Natural killer cell treated with Interleukin-12 subunit alpha and Interleukin-12 subunit beta and Interleukin-15 and Interleukin-18, amount 100 ng/mL, for 72 hours (primary cell): ENCODE data around the gene CTXN1. TPM values are rescaled to one million over a fixed set of nuclear protein-coding genes. Genes with fewer than 3 reads are reported as not detected.
"Not testable (repeated sequence)": the region's sequence is repeated elsewhere in the genome, so short reads cannot be mapped to it uniquely, and the experiment has no call there.

ENCODE experiments used
- ATAC-seq, 2 donors: fragments of 150-1000 bp; cut with Tn5 transposase in 1 of 2; sonication (Bioruptor Pico), chemical (Tn5 transposase) in 1 of 2; 2 replicates each; pipeline ENCODE4 v1.10.0; 2021
- DNase-seq: peaks from one replicate; pipeline ENCODE4 v3.0.0; 2022; ENCODE audit warnings: low spot score
- H3K27ac Mint-ChIP-seq, 2 donors: 1 replicate in 1 of 2; 2 replicates in 1 of 2; pipeline ENCODE4 v1.8.0; 2022; ENCODE audit warnings: mixed read lengths in 2 of 2, mild to moderate bottlenecking in 1 of 2, moderate library complexity in 1 of 2
- H3K27me3 Mint-ChIP-seq, 2 donors: 1 replicate in 1 of 2; 2 replicates in 1 of 2; pipeline ENCODE4 v1.8.0; 2022; ENCODE audit warnings: mixed read lengths in 2 of 2
- H3K36me3 Mint-ChIP-seq: one replicate; pipeline ENCODE4 v1.8.0; 2022; ENCODE audit warnings: mixed read lengths
- H3K4me1 Mint-ChIP-seq, 2 donors: 1 replicate in 1 of 2; 2 replicates in 1 of 2; pipeline ENCODE4 v1.8.0; 2022; ENCODE audit warnings: low read depth in 2 of 2, mixed read lengths in 2 of 2, mild to moderate bottlenecking in 1 of 2
- H3K4me3 Mint-ChIP-seq: one replicate; pipeline ENCODE4 v1.8.0; 2022; ENCODE audit warnings: mixed read lengths
- H3K9me3 Mint-ChIP-seq: 2 replicates; pipeline ENCODE4 v1.8.0; 2022; ENCODE audit warnings: mixed read lengths
- total RNA-seq, 2 donors: library from RNA; stranded (reverse); gene quantifications; one replicate each; pipeline ENCODE4 v1.2.3, GENCODE V29; 2022

The CTXN1 gene
- total RNA-seq, 2 donors from 2014 or later = 0.33 TPM; not detected in 1

DNA sequence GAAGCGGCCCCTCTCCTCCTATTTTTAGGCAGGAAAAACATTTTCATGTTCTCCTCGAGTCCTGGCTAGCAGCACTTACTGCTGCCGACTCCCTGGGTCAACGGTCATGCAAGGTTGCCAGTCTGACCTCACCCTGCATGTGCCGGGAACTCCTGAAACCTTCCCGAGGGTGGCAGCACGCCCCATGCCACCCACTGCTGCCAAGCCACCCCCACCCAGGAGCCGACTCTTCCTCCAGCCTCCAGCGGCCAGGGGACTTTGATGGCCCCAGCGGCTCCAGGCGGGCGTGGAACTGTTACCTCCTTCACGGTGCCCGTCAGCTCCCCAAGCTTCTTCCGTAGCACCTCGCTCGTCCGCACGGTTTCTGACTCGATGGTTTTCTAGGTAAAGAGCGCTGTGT is 8.8 kb upstream of the CTXN1 start:
- no peak overlapping the region for H3K27ac Mint-ChIP-seq
- H3K36me3 Mint-ChIP-seq = peaks cover 6% of the 10 kb centered on the region
- no peaks in the 10 kb centered on the region for H3K27me3 Mint-ChIP-seq
- ATAC-seq = no peak
- DNase-seq = no peak
- no peaks in the 10 kb centered on the region for H3K4me1 Mint-ChIP-seq
- H3K4me3 Mint-ChIP-seq = no peak overlapping the region
- H3K9me3 Mint-ChIP-seq = no peaks in the 10 kb centered on the region

DNA sequence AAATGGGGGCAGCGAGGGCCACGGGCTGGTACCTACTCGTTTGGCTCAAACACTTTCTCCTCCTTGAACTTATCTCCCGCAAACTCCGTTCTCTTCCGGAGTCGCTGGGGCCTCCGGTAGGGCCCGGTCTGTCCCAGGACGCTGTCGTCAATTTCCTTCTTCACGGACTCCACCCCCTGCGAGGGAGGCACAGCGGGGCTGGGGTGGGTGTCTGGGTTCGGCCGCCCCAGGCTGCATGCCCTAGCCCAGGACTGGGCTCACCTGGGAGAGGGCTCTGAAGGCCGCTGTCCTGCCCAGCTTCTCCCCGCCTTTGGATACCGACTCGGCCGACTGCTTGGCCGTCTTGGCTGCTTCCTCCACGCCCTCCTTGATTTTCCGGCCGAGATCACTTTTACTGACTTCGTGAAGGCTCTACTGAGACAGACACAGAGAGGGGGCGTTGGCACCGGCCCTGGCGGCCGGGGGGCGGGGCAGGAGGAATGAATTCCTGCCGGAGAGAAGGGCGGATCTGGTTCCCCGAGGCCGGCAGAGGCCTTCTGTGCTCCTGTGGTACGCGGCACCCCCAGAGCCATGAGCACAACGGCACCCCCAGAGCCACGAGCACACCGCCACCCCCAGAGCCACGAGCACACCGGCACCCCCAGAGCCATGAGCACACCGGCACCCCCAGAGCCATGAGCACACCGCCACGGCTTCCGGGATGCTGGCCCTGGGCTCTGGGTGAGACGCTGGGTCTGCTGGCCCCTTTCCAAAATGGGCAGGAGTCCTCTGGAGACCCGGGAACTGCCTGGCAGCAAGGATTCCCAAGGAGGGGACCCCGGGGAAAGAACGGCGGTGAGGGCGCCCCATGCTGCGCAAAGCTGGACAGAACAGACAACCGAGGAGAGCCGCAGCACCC is 8.1 kb upstream of the CTXN1 start:
- Mint-ChIP-seq H3K27me3 (no peaks in the 10 kb centered on the region), H3K27ac (no peak overlapping the region), H3K9me3 (no peaks in the 10 kb centered on the region), H3K4me1 (peaks cover 0 to 2% of the 10 kb centered on the region in 2 donors), H3K36me3 (peaks cover 6% of the 10 kb centered on the region), H3K4me3 (no peak overlapping the region)
- no peak for DNase-seq
- no peak for ATAC-seq

DNA sequence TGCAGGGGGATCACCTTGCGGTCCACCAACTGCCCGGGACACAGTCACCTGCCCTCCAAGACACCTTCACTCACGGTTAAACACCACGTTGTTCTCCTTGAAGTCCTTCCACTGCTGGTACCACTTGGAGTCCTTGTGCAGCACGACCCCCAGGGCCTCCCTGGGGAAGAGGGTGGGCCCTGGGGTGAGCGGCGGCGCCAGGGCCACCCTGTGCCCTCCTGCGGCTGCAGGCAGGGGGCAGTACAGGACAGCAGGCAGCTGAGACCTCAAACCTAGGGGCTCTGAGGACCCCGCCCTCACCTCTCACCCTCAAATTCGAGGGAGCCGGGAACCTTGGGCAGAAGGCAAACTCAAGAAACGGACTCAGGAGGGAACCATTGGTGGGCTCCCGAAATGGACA is 7.5 kb upstream of the CTXN1 start:
- Mint-ChIP-seq H3K4me1 (peaks cover 0 to 5% of the 10 kb centered on the region in 2 donors), H3K36me3 (no peaks in the 10 kb centered on the region), H3K27me3 (no peaks in the 10 kb centered on the region), H3K27ac (no peak overlapping the region), H3K9me3 (no peaks in the 10 kb centered on the region), H3K4me3 (no peak overlapping the region)
- DNase-seq (no peak), ATAC-seq (no peak)

DNA sequence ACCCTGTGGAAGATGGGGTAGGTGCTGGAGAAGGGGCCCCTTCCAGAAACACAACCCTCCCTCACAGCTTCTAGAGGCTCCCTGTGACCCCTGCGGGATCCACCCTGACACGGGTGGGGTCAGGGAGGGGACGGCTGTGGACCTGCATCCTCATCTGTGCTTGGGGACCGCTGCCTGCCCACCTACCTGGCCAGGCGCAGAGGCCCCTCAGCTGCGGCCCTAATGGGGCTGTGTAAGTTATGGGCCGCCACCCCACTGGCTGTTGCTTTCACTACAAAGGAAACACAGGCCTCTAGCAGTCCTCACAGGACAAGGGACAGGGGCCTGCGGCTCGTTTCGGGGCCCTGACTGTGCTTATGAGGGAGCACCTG is 7.0 kb upstream of the CTXN1 start:
- H3K27ac Mint-ChIP-seq = no peak overlapping the region
- no peak for DNase-seq
- no peaks in the 10 kb centered on the region for H3K36me3 Mint-ChIP-seq
- no peak for ATAC-seq
- no peaks in the 10 kb centered on the region for H3K27me3 Mint-ChIP-seq
- no peak overlapping the region for H3K4me3 Mint-ChIP-seq
- H3K4me1 Mint-ChIP-seq = peaks cover 0 to 5% of the 10 kb centered on the region in 2 donors
- no peaks in the 10 kb centered on the region for H3K9me3 Mint-ChIP-seq

DNA sequence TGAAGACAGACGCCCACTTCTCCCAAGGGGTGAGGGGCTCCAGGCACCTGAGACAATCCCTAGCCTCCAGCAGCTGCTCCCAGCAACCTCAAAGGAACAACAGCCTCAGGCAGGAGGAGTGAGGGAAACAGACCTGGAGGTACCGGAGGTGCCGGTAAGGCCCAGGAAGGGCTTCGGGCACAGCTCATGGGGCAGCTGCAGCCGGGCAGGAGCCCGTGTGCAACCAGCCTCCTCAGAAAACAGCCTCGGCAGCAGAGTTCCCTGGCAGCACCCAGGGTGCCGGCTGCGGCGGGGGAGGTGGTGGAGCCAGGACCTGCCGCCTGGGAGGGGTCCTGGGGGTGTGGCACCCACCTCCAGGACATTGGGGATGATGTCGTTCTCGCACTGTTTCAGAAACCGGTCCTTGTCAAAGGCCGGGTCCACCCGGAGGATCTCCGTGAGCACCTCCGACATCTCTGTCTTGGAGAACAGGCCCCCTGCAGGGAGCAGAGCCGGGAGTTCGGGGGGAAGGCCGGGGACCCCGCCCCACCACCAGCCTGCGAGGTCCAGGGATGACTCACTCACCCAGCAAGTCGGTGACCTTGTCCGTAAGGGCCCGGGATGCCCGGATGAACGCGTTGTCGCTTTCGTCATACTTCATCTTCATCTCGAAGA is 6.5 kb upstream of the CTXN1 start:
- no peak overlapping the region for H3K4me3 Mint-ChIP-seq
- ATAC-seq (no peak), DNase-seq (no peak)
- no peaks in the 10 kb centered on the region for H3K36me3 Mint-ChIP-seq
- no peak overlapping the region for H3K27ac Mint-ChIP-seq
- no peaks in the 10 kb centered on the region for H3K9me3 Mint-ChIP-seq
- H3K4me1 Mint-ChIP-seq = peaks cover 0 to 5% of the 10 kb centered on the region in 2 donors
- H3K27me3 Mint-ChIP-seq = no peaks in the 10 kb centered on the region

DNA sequence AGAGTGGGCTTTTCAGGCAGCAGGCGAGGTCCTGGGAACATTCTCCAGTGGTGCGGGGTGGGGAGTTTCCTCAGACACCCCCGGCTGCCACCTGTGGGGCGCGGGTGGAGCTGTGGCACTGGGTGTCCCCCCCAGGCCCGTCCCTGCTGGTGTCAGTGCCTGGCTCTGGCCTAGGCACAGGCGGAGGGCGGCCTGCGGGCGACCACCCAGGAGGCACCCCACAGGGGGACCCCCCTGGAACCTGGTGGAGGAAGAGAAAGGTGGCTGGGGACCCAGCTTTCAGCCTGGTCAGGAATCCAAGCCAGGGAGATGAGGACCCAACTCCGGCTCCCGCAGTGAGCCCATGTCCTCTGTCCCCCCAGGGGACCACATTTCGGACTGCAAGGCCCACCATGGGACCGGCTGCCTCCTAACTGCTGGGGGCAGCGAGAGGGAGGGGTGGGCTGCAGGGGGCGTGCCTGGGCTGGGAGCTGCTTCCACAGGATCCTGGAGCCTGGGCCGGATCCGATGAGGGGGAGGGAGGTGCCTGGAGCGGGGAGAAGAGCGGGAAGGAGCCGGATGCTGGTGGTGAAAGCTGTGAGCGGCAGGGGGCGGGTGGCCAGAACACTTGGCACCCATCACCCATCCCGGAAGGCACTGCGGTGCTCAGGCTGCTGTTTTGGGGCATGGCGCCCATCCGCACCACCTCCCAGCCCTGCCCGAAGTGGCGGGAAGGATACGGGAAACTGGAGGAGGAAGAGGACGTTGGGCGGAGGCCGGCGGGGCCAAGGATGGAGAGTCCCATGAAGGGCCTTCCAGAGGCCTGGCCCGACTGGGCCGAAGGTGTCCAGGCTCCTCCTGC is 5.5 kb upstream of the CTXN1 start:
- ATAC-seq (no peak), DNase-seq (no peak)
- no peaks in the 10 kb centered on the region for H3K9me3 Mint-ChIP-seq
- peaks cover 0 to 7% of the 10 kb centered on the region in 2 donors for H3K4me1 Mint-ChIP-seq
- H3K36me3 Mint-ChIP-seq = no peaks in the 10 kb centered on the region
- H3K27me3 Mint-ChIP-seq = no peaks in the 10 kb centered on the region
- no peak overlapping the region for H3K27ac Mint-ChIP-seq
- H3K4me3 Mint-ChIP-seq = no peak overlapping the region

DNA sequence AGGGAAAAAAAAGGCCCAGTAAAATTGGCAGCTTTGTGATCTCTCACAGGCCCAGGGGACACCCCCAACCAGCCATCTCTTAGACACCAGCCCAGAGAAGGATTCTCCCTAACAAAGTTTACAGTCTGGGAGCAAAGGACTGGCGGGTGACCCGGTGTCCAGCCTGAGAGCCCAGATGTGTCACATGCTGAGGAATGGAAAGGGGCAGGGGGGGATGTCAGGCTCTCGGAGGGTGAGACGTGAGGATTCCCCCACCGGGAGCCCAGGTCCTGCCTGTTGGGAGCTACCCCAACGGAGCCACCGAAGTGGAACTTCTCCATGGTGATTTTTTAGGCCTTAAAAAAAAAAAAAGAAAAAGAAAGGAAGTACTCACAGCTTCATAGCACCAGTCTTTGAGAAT is 4.8 kb upstream of the CTXN1 start:
- peaks cover 0 to 10% of the 10 kb centered on the region in 2 donors for H3K4me1 Mint-ChIP-seq
- no peaks in the 10 kb centered on the region for H3K27me3 Mint-ChIP-seq
- DNase-seq = no peak
- no peaks in the 10 kb centered on the region for H3K9me3 Mint-ChIP-seq
- ATAC-seq = no peak
- no peak overlapping the region for H3K27ac Mint-ChIP-seq
- H3K4me3 Mint-ChIP-seq = no peak overlapping the region
- H3K36me3 Mint-ChIP-seq = no peaks in the 10 kb centered on the region

DNA sequence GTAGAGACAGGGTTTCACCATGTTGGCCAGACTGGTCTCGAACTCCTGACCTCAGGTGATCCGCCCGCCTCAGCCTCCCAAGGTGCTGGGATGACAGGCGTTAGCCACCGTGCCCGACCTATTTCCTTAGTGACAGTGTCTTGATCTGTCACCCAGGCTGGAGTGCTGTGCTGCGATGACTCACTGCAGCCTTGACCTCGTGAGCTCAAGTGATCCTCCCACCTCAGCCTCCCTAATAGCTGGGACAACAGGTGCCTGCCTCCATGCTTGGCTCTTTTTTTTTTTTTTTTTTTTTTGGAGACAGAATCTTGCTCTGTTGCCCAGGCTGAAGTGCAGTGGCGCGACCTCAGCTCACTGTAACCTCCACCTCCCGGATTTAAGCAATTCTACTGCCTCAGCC is 4.1 kb upstream of the CTXN1 start:
- H3K36me3 Mint-ChIP-seq, H3K9me3 Mint-ChIP-seq, ATAC-seq, H3K4me3 Mint-ChIP-seq, H3K27me3 Mint-ChIP-seq, DNase-seq, H3K27ac Mint-ChIP-seq: not testable (repeated sequence)
- peaks cover 0 to 10% of the 10 kb centered on the region in 2 donors for H3K4me1 Mint-ChIP-seq

DNA sequence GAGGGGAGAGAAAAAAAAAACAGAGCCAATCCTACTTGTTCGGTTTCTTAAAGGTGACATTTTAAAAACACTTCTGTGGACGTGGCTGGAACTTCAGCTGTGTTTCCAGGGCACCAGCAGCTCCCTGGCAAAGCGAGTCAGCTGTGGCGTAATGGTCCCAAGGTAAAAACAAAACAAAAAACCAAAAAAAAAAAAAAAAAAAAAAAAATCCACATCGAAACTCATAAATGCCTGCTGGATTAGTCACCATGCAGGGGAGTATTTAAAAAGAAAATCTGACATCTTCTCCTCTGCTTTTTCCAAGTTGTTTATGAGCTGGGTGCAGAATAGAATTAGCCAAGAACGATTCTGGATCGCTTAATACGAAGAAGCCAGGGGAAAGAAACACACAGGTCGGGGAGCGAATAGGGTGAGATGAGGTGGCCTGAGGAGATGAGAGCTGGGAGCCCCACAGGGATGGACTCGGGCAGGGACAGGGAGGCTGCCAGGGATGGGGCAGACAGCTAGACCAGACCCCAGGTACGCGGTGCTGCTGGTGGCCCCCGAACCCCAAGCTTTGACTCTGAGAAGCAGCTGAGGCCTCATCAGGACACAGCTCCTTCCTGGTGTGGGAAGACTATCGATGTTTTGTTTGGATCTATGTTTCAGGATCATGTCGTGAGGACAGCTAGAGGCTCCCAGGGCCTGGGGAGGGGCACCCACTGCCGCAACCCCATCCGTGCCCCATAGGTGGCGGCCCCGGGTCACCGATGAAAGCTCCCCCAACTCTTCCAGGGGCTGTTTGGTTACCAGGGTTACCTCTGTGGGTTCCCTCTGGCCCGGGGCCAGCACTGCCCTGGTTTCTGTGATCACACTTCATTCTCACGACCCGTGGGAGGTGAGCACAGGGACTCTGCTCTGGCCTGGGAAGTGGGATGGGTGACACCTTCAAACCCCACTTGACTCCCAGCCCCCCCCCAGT is 3.1 kb upstream of the CTXN1 start:
- H3K27me3 Mint-ChIP-seq = no peaks in the 10 kb centered on the region
- no peak overlapping the region for H3K27ac Mint-ChIP-seq
- no peaks in the 10 kb centered on the region for H3K9me3 Mint-ChIP-seq
- DNase-seq (no peak), ATAC-seq (peak; percentile 11 to 32)
- H3K36me3 Mint-ChIP-seq = no peaks in the 10 kb centered on the region
- H3K4me1 Mint-ChIP-seq = peaks cover 0 to 12% of the 10 kb centered on the region in 2 donors
- no peak overlapping the region for H3K4me3 Mint-ChIP-seq

DNA sequence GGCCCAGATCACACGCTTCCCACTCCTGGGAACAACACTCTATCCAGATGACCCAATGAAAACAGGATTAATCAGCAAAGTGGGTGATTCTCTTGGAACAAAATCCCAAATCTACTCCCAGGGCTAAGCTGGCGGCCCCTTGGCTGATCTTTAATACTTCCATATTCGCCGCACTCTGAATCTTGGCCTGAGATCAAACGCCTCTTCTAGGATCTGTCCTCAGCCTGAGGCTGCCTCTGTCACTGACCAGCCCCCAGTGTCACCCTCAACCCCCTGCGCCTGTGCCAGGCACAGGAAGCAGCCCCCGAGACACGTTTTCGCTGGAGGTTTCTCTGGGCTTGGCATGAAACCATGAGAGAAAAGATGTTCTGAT is 2.4 kb upstream of the CTXN1 start:
- Mint-ChIP-seq H3K9me3 (no peaks in the 10 kb centered on the region), H3K36me3 (no peaks in the 10 kb centered on the region), H3K27ac (no peak overlapping the region), H3K27me3 (no peaks in the 10 kb centered on the region), H3K4me3 (no peak overlapping the region), H3K4me1 (peaks cover 0 to 12% of the 10 kb centered on the region in 2 donors)
- ATAC-seq (no peak), DNase-seq (no peak)

DNA sequence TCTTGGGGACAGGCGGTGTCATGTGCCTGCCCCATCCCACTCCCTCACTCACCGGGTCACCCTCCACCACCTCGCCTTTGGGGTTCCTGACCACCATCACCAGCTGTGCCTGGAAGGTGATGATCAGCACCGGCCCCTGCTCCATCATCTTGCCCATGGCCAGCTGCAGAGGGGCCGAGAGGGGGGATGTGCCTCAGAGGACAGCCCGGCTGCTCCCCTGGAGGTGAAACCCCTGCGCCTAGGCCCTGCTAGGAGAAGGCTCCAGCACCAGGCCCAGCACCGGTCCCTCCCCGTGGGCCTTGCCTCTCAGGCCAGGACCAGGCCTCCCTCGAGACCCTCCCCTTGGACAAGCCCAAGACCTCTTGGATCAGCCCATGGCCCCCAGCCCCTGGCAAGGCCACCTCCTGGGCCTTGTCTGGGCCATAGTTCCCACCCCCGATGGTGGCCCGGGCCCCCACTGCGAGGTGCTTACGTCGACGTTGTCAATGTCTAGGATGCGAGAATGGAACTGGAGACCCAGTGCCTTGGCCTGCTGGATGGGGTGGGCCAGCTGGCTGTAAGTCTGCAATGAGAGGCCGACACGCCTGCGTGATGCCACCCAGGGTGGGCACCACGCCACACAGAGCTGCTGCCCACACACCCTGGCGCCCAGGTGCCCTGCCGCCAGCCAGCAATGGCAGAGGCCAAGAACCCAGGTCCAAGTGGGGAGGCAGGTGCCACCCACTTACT is 1.8 kb upstream of the CTXN1 start:
- ATAC-seq (no peak), DNase-seq (no peak)
- peaks cover 0 to 12% of the 10 kb centered on the region in 2 donors for H3K4me1 Mint-ChIP-seq
- no peak overlapping the region for H3K27ac Mint-ChIP-seq
- H3K4me3 Mint-ChIP-seq = no peak overlapping the region
- H3K9me3 Mint-ChIP-seq = no peaks in the 10 kb centered on the region
- H3K36me3 Mint-ChIP-seq = no peaks in the 10 kb centered on the region
- no peaks in the 10 kb centered on the region for H3K27me3 Mint-ChIP-seq

DNA sequence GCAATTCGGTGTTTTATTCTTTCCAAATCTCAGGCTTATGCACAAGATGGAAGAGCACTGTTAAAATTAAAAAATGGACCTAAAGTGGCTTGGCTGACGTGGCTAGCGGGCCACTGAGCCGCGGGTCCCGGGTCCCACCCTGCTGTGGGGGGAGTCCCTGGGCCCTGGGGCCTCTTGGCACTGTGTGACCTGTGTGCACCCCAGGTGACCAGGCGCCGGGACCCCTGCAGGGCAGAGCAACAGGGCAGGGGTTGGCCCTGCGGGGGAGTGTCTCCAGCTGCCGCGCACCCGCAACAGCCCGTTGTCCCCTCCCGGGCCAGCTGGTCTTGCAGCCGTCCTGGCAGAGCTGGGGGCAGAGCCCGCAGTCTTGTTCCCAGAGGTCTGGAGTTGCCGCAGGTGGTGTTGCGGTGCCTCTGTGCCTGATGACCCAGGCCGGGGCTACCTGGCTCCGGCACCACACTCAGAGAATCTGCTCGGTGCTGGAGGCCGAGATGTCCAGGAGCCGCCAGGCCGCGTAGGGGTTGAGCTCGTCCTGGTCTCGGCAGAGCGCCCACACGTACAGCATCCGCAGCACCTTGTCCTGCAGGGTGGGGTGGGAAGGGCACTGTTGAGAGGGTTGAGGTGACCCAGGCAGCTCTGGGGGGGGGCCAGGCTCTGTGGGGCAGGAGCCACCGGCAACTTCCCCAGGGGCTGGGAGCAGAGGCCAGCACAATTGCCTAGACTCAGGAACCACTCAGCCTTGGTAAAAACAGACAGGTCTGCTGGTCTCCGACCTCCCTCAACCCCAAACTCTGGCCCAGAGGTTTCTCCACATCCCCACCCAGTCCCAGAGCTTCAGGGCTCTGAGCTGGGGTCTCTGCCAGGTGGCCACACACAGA is 1.0 kb upstream of the CTXN1 start:
- ATAC-seq = no peak
- Mint-ChIP-seq H3K4me1 (peaks cover 0 to 12% of the 10 kb centered on the region in 2 donors), H3K27me3 (no peaks in the 10 kb centered on the region), H3K27ac (no peak overlapping the region), H3K9me3 (no peaks in the 10 kb centered on the region), H3K36me3 (no peaks in the 10 kb centered on the region), H3K4me3 (peak overlapping the region; percentile 62)
- no peak for DNase-seq
